Embryonic facial prominence (tissue), 1 donor: ENCODE data around the gene L1CAM.
"Not testable (repeated sequence)": the region's sequence is repeated elsewhere in the genome, so short reads cannot be mapped to it uniquely, and the experiment has no call there.

Experiments
- DNase-seq: peaks from one replicate; pipeline ENCODE4 v3.0.0-alpha.2; 2016; ENCODE audit errors: extremely low spot score

L1CAM gene

DNA sequence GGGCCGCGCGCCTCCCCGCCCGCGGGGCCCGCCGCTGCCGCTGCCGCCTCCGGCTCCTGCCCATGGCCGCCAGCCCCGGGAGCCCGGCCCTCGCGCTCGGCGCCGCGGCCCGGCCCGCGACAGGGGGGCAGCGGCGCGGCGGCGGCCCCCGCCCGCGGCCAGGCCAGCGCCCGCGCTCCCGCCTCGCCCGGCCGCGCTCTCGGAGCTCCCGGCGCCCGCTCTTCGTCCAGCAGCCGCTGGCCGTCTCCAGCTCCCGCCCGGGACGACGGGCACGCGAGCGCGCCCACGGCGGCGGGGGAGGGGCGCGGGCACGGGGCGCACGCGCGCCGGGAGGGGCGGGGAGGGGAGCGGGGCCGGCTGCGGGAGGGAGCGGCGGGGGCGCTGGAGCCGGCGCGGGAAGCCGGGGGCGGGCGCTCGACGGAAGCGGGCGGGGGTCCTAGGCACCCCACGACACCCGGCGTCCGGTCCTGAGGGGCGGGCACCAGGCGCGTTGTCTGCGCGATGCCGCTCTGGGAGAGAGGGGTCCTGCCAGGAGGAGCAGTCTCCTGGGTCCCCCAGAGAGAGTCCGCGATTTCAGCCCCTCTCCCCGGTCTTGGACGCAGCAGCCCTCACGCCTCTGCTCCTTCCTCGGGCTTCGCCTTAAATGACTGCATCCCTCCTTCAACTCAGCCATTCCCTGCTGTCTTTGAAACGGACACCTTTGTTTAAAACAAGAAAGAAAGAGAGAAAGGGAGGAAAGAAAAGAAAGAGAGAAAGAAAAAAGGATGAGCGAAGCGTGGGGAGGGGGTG, 55.1 kb downstream of the L1CAM start:
- DNase-seq, result no peak

DNA sequence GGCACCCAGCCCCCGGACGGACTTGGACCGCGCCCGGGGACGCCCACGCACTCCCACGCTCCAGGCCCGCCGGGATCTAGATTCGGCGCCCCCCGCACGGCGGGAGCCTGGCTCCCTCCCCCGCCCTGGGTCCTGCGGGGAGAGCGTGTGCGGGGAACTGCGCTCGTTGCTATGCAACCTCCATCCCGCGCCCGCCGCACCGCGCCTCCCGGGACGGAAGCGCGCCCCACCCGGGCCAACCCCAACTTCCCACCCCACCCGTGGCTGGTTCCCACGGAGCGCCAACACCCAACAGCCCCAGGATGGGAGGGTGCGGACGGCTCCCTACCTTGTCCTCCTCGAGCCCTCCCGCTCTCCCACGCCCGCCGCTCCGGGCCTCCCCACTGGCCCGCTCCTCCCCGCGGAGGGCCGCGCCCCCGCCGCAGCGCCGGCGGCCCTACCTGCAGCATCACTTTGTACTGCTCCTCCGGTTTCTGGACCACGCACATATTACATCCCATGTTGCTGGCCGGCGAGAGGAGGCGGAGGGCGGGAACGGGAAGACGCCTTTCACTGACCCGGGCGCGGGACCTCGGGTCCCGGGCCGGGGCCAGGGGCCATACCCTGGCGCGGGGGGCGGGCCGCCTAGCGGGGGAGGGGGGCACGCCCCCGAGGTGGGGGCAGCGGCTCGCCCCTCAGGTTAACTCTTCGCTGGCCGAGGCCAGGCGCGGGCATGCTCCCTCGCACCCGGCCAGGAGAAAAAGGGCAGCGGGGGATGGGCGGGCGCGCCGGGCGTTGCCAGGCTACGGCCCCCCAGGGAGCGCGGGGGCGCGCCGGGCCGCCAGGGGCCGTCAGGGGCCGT, 56.0 kb downstream of the L1CAM start, which contains the start of gene PDZD4:
PDZD4 (minus strand) TSS at position 746 of the 841 bp plus-strand sequence; CDS start at position 500, 246 bp downstream.
- no peak for DNase-seq

DNA sequence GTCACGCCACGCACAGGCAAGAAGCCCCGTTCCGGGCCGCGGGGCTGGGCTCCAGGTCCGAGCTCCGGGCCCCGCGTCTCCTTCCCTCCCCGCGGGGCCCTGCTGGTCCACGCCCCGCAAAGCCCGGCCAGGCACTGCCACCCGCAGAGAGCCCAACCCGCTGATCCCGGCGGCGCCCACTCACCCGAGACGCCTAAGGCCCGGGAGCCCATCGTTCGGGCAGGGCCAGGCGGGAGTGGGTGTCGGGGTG, 56.5 kb downstream of the L1CAM start:
- no peak for DNase-seq

DNA sequence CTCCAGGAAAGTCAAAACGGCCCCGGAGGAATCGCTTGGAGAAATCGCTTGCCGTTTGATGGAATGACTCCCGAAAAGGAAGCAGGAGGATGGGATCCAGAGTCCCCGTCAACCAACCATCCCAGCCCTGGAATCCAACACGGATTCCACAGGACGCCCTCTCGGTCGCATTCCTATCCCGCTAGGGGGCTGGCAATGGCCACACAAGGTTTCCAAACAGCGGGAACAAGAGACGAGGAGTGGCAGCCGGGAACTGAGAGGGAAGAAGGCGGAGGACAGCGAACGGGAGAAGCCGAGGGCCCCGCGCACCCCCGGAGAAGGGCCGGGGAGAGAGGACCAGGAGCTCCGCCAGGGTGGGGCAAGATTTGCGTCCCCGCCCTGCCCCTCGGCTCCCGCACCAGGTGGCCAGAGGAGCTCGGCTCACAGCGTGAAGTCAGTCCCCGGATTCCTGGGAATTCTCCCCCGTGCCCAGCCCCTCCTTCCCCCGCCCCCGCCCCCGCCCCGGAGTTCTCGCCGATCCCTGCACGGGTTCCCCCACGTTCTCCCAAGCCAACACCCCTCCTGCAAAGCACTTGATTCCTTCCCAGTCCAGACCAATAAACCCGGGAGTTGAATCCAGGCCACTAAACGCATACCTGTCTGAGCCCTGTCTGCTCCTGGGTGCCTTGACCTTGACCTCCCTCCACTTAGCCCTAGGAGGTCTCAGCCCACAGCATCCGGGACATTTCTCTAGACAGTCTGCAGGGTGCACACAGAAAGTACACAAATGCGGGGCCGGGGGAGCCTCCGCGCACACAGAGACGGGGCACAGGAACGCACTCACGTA, 57.0 kb downstream of the L1CAM start:
- no peak for DNase-seq

DNA sequence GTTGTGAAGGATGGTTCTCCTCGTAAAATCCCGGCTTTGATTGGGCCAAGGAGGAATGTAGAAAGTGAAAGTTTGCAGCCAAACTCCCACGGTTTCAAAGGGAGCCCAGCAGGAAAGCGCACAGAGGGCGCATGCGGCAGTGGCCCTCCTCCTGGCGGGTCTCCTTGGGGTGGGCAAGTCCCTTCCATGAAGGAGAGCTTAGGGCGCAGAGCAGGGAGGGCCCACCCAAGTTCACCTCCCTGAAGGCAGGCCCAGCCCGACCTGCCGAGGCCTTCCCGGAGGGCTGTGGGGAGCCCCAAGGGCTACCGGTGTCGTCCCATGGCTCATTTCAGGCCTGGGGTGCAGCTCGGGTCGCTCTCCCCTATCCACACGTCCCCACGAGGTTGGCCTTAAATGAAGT, 57.7 kb downstream of the L1CAM start:
- no peak for DNase-seq

DNA sequence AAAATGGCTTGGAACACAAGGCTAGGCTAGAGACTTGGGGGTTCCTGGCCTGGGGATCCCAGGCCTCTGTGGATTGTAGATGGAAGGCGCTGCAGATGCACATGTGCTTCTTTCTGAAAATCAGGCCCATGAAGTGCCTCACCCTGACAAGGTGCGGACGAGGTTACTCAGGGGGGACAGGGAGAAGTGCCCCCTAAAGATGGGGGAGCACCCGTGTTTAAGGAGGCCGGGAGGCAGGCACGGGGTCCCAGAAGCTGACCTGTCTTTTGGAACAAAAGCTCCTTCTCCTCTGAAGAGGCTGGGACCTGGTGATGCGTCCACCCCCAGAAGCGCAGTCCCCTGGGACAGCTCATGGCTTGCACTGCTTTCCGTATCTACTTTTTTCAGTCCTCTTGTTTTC, 58.1 kb downstream of the L1CAM start:
- no peak for DNase-seq

DNA sequence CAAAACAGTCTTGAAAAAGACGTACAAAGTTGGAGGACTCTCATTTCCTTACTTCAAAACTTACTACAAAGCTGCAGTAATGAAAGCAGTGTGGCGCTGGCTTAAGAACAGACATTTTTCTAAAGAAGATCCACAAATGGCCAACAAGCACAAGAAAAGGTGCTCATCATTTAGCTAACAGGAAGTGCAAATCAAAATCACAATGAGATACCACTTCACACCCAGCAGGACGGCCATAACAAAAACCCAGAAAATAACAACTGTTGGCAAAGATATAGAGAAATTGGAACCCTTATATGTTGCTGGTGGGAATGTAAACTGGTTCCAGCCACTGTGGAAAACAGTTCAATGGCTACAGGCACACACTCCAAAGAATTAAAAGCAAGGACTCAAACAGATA, 59.0 kb downstream of the L1CAM start:
- DNase-seq, result no peak

DNA sequence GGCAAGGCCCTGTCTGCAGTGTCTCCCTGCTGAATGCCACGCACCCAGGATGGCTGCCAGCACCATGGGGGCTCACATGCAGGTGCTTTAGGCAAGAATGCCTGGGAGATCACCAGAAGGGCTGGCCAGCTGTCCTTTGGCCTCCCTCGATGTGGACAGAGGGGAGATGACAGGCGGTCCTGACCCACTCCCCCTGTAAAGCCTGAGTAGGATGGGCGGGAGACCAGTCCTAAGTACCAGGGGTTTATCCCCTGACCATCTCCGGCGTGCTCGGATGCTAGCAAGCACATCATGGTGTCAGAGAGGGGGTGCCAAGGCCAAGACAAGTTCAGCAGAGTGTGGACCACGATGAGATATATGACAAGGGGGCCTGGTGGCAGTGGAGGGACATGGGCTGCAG, 60.9 kb downstream of the L1CAM start:
- DNase-seq, result no peak

DNA sequence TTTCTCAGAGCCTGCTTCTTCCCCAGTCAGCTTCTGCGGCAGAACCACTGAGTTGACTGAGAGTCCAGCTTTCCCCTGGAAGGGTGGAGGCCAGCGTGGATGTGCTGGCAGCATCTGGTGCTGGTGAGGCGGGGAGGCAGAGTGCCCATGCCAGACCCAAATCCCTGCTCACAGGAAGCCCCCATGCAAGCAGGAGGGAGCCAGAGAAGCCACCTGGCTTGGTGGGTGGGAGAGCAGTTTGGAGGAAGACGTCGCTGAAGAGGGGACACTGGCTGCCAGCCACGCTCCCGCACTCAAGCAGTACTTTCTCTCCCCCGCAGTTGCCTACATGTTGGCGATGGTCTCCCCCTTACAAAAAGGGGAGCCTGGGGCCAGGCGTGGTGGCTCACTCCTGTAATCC, 61.6 kb downstream of the L1CAM start:
- DNase-seq, result no peak

DNA sequence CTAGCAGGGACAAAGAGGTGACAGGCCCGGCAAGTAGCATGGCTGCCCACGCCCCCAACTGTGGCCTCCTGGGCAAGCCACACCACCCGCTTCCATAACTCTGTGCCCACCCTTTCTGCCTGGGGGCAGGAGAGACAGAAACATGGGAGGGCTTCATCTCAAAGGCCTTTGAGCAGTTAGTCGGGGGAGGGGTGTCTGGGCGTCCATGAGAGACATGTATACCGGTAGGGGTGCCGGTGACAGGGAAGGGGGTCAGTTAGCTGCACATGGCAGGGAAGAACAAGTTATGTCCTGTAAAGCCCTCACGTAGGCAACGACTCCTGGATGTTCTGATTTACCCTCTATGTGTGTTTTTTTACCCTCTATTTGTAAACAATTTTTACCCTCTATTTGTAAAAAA, 64.9 kb downstream of the L1CAM start:
- no peak for DNase-seq

DNA sequence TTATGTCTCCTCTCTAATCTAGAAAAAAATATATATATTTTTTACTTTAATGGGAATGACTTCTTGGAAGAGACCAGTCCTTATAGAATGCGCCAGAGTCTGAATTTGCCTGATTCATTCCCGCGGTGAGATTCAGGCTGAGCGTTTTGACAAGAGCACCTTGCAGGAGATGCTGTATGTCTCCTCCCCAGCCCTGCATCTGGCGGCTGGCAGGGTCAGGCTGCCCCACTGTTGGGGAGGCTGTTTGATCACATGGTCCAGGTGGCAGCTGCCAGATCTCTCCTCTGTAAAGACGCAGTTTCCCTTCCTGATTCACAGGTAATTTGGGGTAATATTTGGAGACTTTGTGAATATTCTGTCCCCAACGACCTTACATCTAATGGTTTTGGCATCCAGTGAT, 65.4 kb downstream of the L1CAM start:
- no peak for DNase-seq

DNA sequence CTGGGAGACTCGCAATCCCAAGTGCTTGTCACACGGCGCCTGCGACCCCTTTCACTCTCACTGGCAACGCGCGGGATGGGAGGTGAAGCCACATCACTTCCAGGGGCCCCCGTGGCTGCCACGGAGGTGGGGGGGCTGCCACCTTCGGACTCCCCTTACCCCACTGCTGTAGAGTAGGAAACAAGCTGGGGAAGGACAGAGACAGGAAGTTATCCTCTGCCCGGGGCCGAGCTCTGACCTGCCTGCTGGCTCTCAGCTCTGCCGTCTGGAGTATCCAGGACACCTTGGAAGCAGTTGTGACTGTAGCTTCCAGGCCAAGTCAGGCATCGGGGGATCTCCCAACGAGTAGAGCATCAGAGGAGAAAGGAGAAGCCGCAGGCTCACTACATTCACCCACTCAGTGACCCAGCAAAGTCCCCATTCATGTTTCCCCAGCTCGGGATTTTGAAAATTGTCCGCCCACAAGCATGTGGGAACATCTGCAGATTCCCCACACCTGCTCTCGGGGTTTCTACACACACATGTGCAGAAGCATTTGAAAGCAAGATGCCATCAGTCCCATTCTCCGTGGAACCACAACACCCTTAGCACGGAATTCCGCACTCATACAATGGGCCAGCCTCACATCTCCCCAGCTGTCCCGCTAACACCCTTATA, 66.5 kb downstream of the L1CAM start:
- no peak for DNase-seq

DNA sequence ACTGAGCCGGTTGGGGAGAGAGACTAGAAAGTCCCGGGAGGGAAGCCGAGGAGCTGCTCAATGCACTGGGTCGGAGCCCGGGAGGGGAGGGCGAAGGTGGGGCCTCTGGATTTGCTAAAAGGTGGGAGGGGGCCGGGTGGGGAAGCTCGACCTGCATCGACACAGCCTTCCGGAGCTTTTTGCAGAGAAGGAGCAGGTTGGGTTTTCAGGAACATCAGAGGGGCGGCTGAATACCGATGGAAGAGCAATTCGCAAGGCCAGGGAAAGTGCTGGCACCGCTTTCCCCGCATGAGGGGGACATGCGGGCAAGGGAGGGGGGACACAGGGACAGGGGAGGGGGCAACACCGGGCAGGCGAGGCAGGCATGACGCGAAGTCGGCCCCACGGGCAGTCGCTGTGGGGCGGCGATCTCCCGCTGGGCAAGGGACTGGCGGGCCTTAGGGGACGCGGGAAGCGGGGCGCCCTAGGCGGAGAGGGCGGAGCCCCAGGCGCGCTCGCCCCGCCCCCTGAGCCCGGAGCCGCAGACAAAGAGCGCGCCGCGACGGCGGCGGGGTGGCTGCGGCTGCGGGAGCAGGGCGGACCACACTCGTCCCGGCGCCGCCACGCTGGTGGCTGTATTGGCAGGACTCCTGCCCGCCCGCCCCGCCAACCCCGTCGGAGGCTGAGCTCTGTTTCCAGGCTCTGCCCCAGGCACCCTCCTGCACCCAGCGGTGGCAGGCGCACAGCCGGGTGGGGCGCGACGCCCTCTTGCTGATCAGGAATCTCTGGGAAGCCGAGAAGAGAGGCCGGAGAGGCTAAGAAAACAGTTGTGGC, 67.2 kb downstream of the L1CAM start:
- no peak for DNase-seq

DNA sequence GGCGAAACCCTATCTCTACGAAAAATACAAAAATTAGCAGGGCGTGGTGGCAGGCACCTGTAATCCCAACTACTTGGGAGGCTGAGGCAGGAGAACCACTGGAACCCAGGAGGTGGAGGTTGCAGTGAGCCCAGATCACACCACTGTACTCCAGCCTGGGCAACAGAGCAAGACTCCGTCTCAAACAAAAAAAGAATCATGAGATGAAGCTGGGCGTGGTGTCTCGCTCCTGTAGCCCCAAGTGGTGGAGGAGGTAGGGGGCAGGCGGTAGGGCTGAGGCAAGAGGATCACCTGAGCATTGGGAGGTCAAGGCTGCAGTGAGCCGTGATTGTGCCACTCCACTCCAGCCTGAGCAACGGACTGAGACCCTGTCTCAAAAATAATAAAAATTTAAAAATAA, 67.9 kb downstream of the L1CAM start:
- DNase-seq, result not testable (repeated sequence)

DNA sequence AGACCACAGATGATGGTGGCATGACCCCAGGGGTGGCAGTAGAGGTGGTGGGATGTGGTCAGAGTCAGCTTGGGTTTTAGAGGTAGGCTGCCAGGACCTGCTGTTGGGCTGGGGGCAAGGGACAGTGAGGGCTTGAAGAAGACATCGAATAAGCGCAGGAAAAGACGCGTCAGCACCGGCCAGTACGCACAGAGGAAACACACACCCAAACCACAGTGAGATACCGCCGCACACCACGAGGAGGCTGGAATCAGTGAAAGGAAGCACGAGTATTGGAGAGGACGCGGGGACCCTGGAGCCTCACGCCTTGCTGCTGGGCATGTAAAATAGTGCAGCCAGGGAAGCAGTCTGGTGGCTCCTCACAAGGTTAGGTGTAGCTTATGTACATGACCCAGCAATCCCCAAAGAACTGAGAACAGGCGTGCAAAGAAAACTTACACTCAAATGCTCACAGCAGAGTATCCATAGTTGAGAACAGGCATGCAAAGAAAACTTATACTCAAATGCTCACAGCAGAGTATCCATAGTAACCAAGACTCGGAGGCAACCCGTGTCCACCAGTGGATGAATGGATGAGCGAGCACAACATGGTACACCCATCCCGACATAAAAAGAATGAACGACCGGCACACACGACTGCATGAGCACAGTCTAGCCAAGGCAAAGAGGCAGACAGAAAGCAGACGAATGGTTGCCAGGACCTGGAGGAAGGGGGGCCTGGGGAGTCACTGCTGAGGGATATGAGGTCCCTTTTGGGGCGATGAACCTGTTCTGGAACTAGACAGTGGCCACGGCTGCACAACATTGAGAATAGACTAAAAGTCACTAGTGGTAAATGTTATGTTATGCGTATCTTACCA, 68.9 kb downstream of the L1CAM start:
- no peak for DNase-seq

DNA sequence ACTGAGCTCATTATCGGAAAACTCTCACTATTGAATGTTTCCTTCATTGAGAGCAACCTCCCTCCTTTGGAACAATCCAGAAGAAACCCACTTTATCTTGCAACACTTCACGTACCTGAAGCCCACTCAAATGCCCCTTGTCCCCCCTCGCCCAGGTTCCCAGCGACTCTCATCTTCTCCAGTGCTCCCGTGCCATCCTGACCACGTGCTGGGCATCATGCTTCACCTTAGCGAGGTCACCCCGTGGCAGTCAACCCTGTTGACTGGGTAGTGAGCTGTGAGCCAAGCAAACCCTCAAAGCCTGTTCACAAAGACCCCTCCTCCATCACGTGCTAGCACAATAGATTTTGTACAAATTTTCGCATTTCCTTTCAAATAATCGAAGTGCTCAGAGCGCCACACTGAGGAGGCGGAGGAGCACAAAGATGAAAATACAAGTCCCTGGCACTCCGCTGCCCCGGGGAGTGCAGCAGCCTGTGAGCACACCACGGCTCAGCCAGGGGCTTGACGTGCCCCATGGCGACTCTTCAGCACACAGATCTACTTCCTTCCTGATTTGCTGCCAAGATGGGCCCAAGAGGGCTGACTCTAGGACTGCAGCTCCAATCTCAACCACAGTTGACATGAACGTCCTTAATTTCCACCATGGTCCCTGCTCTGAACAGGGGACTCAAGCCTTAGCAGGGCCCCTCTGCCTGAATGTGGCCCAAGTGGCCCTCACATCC, 71.2 kb downstream of the L1CAM start:
- no peak for DNase-seq

DNA sequence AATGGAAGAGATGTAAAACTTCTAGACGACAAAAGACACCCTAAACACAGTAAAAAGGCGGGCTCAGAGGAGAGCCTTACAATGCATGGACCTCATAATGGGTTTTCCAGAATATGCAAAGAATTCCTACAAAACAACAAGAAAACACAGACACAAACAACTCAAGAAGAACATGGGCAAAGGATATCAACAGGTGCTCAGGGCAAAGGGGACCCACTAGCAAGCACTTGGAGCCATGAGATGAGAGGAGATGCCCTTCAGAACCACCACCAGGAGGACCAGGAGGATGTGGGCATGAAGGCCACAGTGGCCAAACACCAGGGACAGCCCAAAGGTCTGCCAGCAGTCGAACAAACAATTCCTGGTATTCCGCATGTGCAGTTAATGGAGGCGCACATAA, 72.8 kb downstream of the L1CAM start:
- no peak for DNase-seq

DNA sequence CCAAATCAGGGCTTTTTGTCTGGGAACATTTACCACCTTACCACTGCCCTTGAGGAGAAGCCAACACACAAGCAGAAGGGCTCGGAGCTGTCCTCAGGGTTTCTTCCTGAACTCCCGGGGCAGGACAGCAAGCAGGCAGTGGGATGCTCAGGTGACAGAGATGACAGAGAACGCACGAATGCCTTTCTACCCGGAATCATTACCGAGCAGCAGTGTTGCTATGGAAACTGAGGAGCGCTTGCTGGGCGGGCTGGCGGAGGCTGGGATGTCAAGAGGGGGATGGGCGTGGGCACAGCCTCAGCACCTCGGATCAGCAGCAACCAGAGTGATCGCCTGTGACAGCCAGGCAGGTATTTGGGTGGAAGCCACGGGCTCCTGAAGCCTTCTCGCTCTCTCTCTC, 73.8 kb downstream of the L1CAM start:
- no peak for DNase-seq
